Measurements from ENCODE around the gene RTKN2.

RTKN2 gene

DNA sequence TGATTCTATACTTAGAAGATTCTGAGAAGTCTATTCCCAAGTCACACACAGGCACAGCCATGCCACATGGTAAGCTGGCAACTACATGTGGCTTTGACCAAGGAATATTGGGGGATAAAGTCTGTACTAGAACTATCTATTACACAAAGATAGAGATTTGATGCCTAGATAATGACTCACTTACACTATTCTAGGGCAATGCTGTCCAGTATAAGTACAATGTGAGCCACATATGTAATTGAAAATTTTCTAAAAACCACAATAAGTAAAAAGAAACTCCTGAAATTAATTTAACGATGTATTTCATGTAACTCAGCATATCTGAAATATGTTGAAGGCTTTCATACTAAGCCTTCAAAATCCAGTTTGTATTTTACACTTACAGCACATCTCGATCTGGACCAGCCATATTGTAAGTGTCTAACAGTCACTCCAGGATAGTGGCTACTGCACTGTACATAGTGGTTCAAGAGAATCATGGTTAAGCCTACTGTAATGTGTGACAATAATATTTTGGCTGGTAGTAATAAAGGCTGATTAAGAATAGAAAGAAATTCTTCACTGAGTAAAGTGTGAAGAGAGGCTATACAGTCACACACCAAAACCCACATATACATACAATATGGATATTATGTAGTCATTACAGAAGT is 62.8 kb downstream of the RTKN2 start:
- no peak for DNase-seq

DNA sequence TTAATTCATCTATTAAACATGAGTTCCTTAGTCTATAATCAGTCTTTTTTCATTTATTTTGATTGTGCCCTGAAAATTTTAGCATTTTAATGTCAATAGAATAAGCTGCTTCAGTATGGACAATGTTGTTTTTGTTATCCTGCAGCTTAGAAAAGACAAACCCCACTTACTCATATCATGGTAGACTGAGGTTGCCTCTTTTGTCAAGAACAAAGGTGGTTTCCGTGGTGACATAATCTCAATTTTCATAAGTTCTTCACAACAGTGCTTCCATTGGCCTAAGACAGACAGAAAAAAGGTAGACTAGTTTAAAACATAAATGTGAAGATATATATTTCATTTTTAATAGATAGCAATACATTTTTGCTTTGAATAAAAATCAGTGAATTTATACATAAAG is 69.1 kb downstream of the RTKN2 start:
- DNase-seq, result no peak

DNA sequence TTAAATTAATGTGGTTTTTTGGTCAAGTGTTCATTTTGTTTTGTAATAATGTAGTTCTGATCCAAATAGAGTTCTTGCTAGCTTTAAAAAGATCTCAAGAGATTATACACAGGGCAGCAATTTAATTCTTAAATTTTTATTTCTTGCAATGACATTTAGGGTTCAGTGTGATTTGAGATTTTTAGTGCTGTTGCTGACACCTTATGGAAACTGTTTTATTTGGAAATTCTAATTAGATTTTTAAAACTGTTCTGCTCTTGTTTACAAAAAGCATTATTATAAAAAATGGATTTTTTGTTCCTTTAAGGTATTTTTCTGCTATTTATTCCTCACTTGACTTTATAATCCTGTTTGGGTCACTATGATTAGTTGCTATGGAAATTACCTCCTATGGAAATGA is 72.1 kb downstream of the RTKN2 start:
- no peak for DNase-seq

DNA sequence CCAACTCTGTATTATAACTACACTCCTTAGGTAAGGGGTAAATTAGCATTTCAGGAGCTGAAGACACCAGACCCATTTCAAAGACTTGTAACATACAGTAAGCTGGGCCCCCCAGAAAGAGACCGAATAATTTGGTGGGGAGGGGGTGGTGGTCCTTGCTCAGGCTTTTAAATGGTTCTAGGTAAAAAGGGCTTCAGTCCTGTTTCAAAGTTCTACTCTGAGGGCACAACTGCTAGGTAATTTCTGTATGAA is 73.0 kb downstream of the RTKN2 start:
- DNase-seq, result no peak

DNA sequence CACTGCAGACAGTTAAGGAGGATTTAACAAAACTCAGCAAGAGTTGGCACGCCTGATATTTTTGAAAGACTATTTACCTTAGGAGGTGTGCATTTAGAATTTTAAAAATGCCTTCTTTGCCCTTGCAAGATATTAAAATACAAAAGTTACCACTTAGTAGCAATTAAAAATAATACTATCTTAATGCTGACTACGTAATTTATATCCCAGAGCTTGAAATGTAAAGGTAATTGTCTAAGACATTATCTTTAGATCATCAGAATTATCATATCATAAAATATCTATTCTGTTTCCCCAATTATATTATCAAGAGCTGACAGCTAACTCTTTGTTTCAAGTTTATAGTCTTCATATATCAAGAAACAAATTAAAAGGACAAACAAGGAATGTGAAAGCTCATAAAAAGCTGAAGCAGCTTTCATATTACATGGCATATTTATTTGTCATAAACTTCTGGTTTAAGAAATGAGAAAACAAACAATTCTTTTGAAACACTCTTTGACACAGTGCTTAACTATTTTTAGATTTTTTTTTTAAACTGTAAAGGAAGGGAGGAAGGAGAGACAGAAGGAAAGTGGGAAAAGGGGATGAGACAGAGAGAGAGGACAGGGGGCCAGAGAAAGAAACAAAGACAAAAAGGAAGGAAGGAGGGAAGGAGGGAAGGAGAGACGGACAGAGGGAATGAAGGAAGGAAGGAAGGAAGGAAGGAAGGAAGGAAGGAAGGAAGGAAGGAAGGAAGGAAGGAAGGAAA is 73.5 kb downstream of the RTKN2 start:
- no peak for DNase-seq

DNA sequence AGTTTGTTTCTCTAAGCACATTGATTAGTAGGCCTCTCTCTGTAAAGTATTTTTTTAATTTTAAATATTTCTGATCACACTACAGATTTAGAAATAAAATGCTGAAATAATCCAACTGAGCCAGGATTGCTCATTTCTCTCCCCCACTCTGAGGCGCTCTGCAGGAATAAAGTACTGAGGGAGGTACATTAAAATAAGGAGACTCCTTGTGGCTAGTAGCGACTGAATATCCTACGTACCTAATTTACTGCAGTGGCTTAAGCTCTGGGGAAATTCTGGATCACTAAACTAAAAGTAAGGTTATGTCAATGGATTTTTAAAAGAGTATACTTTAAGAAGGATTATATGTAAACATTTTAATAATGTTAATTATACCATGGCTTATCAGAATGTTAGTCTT is 75.2 kb downstream of the RTKN2 start:
- DNase-seq, result no peak

DNA sequence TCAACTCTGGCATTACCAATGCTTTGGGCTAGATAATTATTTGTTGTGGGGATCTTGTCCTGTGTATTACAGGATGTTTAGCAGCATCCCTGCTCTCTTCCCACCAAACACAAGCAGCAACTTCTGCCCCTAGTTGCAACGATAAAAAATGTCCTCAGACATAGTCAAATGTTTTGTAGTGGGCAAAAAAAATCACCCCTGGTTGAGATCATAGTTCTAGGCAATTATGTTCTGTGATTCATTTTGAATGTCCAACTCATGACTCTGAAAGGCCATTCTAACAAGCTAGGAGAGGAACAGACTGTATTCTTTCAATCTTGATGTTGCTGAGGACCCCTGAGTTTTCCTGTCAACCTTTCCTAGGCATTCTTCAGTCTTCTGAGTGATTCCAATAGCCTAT is 79.5 kb downstream of the RTKN2 start:
- DNase-seq, result no peak

DNA sequence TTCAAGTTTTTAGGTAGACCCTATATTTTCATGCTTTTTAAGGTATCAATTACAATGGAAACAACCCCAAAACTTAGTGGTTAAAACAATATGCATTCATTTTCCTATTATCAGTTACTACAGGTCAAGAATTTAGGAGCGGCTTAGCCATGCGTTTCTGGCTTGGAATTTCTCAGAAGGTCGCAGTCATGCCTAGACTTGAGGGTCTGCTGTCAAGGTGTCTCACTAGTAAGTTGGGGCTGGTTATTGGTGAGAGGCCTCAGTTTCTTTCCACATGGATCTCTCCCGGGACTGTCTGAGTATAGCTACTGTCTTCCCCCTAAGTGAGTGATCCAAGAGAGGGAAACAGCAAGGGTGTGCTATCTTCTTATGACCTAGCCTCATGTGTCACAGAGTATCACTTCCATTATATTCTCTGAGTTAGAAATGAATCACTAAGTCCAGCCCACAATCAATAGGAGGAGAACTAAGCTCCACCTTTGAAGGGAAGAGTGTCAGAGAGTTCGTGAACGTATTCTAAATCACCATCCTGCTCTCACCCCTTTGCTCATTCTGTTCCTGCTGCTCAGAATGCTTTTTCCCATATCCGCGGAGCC is 80.5 kb downstream of the RTKN2 start:
- no peak for DNase-seq

DNA sequence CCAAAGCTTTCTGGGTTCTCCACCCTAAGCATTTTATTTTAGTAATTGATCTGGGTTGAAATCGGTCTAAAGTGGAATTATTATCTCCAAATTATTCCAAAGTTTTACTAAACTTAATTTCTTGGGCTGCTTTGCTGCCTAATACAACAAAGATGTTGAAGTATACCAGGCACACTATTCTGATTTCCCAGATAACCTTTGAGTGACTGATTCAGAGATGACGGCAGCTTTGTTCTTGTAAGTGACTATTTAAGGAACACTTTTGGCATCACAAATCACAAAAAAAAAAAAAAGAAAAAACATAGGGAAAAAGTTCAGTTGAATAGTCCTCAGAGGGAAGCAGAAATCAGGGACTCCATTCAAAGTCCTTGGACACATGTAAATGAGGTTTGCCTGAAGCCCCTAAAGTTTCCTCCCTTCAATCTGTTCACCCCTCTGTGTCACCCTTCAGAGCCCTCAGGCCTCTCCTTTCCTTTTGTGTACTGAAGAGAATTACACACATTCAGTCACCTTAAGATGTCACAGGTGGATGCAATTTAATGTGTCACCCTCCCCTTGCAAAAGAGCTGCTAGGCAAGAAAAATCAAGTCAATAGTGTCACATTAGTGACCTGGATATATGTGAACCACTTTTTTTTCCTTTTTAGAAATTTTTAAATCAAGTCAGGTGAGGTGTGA is 81.5 kb downstream of the RTKN2 start:
- DNase-seq, result no peak

DNA sequence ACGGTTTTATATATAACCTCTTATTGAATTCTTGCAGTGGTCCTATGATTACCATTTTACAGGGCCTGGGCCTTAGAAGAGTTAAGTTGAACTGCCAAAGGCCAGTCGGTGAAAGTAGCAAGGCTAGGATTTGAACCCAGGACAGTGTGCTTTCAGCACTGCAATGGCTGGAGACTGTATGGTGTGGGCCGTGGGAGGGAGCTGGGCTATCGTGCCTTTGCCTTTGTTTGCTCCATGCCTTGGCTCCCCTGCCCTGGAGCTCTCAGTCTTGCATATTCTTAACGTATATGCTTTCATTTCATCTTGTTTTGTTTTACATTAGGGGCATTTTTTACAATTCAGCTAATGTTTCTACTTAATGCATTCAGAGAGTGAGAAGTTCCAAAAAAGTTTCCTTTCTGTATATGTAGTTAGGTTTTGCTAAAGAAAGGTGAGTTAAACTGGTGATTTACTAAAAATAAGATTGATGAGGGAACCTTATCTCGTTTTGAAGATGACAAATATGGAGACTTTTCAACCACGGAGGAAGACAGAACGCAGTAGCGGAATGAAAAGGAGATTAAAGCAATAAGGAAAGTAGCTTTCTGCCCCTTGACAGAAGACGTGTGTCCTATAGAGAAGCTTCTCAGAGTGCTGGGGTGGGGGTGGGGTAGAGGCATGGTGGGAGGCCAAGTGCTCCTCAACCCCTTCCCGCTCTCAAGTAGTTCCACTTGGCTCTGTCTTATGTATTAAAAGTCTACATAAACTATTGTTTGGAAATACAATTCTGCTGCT is 82.5 kb downstream of the RTKN2 start:
- no peak for DNase-seq

DNA sequence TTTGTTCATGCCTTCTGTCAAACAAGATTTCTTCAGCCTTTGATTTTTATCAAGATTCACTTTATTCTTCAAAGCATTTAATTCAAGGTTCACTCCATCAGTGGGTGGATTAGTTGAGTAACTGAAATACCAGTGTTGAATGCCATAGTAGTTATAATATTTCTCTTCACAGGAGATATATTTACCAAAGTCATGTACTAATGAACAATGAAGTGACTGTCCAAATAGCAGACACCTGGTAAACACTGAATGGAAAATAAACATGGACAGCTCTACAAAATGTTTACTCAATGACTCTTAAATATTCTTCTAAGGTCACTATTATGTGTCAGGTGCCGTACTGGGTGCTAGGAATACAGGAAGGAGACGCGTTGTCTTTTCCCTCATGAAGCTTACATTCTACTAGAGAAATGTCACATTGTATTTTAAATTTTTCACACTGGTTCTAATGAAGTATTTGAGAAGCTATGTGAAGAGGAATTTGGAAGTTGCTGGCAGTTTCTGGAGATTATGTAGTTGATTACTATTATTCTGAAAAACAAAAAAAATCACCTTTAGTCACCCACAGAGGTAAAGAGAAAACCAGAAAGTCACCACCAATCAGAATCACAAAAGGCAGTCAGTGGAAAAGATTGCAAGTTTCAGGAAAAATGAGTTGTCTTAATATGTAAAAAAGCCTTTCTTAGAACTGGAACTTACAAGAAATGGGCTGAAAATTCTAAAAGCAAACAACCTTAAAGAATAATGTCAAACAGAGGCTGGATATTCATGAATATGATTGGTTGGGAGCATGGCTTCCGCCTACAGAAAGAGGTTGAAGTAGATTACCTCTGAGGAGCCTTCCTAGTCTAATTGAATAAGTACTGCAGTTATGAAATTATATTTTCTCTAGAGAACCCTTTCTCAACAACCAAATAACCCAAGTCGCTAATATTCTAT is 84.5 kb downstream of the RTKN2 start:
- DNase-seq, result peak; percentile 43

DNA sequence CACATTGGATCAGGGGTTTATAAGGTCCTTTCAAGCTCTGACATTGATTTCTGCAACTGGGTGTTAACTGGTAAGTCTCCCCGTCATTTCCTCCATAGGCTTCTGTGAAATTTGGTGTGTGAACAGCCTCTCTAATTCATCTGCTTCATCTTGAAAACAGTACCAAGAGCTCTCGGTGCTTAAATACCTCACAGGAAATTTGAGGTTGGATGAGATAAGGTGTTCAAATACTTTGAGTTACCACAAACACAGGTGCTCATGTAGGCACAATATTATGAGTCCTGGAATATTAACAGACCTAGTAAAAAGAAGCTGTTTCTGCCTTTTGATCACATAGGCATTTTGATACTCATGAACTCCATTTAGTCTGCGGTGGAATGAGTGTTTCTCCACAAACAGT is 85.2 kb downstream of the RTKN2 start:
- no peak for DNase-seq

DNA sequence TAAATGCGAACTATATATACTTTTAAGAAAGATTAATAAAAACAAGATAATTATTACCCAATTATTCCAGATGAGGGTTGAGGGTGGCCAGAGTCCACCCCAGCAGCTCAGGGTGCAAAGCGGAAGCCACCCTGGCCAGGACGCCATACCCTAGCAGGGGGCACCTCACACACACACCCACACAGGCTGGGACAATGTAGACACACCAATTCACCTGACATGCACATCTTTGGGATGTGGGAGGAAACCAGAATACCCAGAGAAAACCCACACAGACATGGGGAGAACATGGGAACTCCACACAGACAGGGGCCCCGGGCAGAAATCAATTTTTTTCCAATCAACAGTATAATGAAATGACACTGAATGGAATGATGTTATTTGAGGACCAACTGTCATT is 86.0 kb downstream of the RTKN2 start:
- DNase-seq, result no peak

DNA sequence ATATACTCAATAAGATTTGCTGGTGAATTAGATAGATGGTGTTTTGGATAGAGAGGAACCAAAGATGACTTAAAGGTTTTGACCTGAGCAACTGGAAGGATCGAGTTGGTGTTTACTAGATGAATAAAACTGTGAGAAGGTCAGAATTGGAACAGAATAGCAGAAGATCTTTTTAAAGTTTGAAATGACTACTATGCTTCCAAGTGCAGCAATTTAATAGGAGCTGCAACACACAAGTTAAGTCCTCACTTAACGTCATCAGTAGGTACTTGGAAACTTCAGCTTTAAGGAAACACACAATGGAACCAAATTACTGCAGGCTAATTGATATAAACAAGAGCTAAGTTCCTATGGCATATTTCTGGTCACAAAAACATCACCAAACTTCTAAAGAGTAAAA is 86.5 kb downstream of the RTKN2 start:
- no peak for DNase-seq

DNA sequence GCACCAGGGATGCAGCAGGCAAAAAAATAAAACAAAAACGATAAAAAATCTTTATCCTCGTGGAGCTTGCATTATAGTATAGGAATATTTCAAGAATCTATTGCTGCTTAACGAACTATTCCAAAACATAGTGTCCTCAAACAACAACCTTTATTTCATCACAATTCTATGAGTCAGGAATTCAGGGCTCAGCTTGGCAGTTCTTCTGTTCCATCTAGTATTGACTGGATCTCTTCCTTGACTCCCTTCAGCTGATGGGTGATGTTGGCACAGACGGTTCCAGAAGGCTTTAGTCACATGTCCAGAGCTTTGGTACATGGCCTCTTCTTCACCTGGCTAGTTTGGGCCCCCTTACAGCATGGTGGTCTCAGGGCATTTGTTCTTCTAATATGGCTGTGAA is 88.0 kb downstream of the RTKN2 start:
- no peak for DNase-seq

DNA sequence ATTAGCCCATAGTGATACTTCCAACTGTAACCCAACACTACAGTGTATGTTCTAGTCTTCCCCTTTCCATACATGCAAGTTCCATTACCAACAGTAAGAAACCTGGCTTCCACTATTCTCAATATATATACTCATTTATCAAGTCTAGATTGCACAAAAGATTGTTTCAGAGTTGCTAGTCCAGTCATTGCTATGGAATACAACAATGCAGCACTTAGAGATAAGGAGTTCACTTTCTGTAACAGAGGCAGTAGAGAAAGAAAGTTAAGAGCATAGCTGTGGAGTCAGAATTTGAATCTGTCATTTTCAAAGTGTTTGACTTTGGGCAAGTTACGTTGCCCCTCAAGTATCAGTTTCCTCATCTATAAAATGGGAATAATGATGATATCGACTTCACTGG is 90.1 kb downstream of the RTKN2 start:
- no peak for DNase-seq

DNA sequence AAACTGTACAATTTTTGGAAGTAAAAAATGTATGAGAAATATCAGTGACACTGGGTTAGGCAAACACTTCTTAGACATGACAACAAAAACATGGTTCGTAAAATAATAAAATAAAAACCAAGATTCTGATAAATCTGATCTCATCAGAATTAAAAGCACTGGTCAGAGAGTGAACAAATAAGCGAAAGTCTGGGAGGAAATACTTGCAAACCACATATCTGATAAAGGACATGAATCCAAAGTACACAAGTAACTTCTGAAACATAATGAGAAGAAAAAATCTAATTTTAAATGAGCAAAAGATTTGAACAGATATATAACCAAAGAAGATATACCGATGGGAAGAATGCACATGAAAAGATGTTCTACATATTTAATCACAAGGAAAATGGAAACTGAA is 91.5 kb downstream of the RTKN2 start:
- no peak for DNase-seq

DNA sequence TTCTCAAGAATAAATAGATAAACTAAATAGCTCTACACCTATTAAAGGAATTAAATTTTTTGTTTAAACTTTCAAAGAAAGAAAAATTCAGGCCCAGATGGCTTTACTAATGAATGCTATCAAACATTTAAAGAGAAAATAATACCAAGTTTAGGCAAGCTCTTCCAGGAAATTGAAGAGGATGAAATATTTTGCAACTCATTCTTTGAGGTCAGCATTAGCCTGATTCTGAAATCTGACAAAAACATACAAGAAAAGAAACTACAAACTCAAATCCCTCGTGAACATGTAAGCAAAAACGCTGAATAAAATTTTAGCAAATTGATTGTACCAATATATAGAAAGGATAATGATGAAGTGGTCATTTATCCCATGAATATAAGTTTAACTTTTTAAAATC is 93.4 kb downstream of the RTKN2 start:
- no peak for DNase-seq

DNA sequence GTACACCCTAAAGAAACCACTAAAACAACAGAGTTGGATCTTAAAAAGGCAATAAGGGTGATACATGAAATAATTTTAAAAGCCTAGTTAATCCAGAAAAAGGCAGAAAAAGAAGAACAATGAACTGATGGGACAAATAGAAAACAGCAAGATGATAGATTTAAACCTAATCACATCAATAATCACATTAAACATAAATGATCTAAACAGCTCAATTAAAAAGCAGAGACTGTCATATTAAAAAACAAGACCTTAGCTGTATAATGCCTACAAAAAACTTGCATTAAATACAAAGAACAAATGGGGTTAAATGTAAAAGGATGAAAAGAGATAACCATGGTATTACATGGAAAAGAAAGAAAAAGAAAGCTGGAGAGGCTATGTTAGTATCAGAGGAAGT is 96.2 kb downstream of the RTKN2 start:
- DNase-seq, result no peak

DNA sequence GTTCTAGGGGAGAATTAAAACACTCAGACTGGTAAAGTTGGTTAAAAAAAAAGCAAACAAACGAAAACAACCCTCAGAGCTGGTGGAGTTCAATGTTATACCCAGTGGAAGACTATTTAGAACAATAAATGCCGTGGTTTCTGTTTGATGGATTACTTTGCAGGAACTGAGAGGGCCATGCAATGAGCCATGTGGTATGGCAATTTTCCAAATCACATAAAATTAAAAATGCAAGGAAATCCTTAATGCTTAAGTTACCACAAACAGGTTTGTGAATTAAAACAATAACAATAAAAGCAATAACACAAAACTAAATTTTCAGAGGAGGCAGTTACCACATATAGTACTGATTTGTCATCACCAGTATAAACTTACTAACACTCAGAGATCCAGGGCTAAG is 96.9 kb downstream of the RTKN2 start:
- no peak for DNase-seq

DNA sequence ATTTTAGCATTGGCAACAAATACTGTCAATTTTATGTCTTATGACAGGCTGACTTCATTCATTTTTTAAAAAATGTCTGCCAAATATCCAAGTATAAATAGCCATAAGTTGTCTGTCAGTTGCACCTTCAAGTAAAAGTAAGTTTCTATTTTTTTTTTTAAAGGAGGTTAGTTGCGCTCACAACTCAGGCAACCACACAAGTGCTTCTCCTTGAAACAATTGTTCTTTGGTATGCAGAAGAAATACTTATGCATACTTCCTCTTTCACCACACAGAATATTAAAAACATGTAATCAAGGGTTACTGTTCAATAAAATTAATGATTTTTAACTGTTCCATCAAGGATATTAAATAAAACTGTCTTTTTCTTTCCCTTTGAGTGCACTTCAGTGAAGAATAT is 97.9 kb downstream of the RTKN2 start:
- no peak for DNase-seq

Data from NCI-H774 (cell line).